Mononuclear cell (primary cell): ENCODE results near the gene NXN. TPM values are rescaled to one million over a fixed set of nuclear protein-coding genes. Genes with fewer than 3 reads are reported as not detected.
"Not testable (repeated sequence)": the region's sequence is repeated elsewhere in the genome, so short reads cannot be mapped to it uniquely, and the experiment has no call there.

ENCODE experiments used
- H3K27me3 ChIP-seq: 2 replicates; pipeline ENCODE4 v1.6.0; 2011; ENCODE audit warnings: low read length, control low read depth; ENCODE audit not compliant: insufficient read depth
- H3K4me1 ChIP-seq: 2 replicates; pipeline ENCODE4 v1.5.1; 2011; ENCODE audit warnings: mild to moderate bottlenecking, low read length, control low read depth; ENCODE audit not compliant: insufficient read depth
- H3K4me3 ChIP-seq: 2 replicates; pipeline ENCODE4 v1.5.1; 2011; ENCODE audit warnings: mild to moderate bottlenecking, low read length, moderate library complexity
- H3K9me3 ChIP-seq: 2 replicates; pipeline ENCODE4 v1.5.1; 2011; ENCODE audit warnings: low read depth, mild to moderate bottlenecking, control low read depth, low read length
- total RNA-seq: library from RNA; depleted of rRNA; stranded (reverse); fragments of >200 nt; gene quantifications from one replicate; pipeline ENCODE4 v1.2.3, GENCODE V29; 2012

The NXN gene
- total RNA-seq, 1 donor, result 0.52 TPM

- Histone ChIP-seq H3K9me3 (no peaks in the 10 kb centered on the region), H3K4me3 (no peak overlapping the region), H3K4me1 (no peaks in the 10 kb centered on the region), H3K27me3 (no peaks in the 10 kb centered on the region)
These were observed 21.6 kb downstream of the NXN start for GRCh38 chr17:957856-958421.

- no peaks in the 10 kb centered on the region for H3K9me3 ChIP-seq
- no peaks in the 10 kb centered on the region for H3K4me1 ChIP-seq
- H3K4me3 ChIP-seq, result no peak overlapping the region
- no peaks in the 10 kb centered on the region for H3K27me3 ChIP-seq
These were observed 22.7 kb downstream of the NXN start for GRCh38 chr17:956905-957304.

GRCh38 chr17:954431-955164, 25.0 kb downstream of the NXN start:
- Histone ChIP-seq H3K4me1 (no peaks in the 10 kb centered on the region), H3K9me3 (no peaks in the 10 kb centered on the region), H3K4me3 (no peak overlapping the region), H3K27me3 (no peaks in the 10 kb centered on the region)

GRCh38 chr17:953767-954166, 25.8 kb downstream of the NXN start:
- H3K9me3 ChIP-seq, result no peaks in the 10 kb centered on the region
- no peak overlapping the region for H3K4me3 ChIP-seq
- no peaks in the 10 kb centered on the region for H3K27me3 ChIP-seq
- no peaks in the 10 kb centered on the region for H3K4me1 ChIP-seq

- not testable (repeated sequence) for H3K27me3 ChIP-seq, H3K4me1 ChIP-seq, H3K4me3 ChIP-seq, H3K9me3 ChIP-seq
These were observed 27.0 kb downstream of the NXN start for GRCh38 chr17:952592-952991.

GRCh38 chr17:951325-952132, 28.0 kb downstream of the NXN start:
- H3K4me3 ChIP-seq, result no peak overlapping the region
- no peaks in the 10 kb centered on the region for H3K9me3 ChIP-seq

GRCh38 chr17:949623-950303, 29.8 kb downstream of the NXN start:
- Histone ChIP-seq H3K27me3 (no peaks in the 10 kb centered on the region), H3K4me1 (no peaks in the 10 kb centered on the region), H3K4me3 (no peak overlapping the region), H3K9me3 (no peaks in the 10 kb centered on the region)

More at GRCh38 chr17:951325-952132, 28.0 kb downstream of the NXN start:
- Histone ChIP-seq H3K27me3 (no peaks in the 10 kb centered on the region), H3K4me1 (no peaks in the 10 kb centered on the region)

- Histone ChIP-seq H3K27me3 (no peaks in the 10 kb centered on the region), H3K4me1 (no peaks in the 10 kb centered on the region), H3K4me3 (no peak overlapping the region), H3K9me3 (no peaks in the 10 kb centered on the region)
These were observed 31.2 kb downstream of the NXN start for GRCh38 chr17:948284-948852.

GRCh38 chr17:946510-947236, 32.9 kb downstream of the NXN start:
- H3K4me1 ChIP-seq, result no peaks in the 10 kb centered on the region
- H3K9me3 ChIP-seq, result no peaks in the 10 kb centered on the region
- H3K27me3 ChIP-seq, result no peaks in the 10 kb centered on the region
- H3K4me3 ChIP-seq, result no peak overlapping the region

- Histone ChIP-seq H3K4me3 (no peak overlapping the region), H3K27me3 (no peaks in the 10 kb centered on the region), H3K4me1 (no peaks in the 10 kb centered on the region), H3K9me3 (no peaks in the 10 kb centered on the region)
These were observed 33.9 kb downstream of the NXN start for GRCh38 chr17:945672-946071.

- H3K27me3 ChIP-seq, result no peaks in the 10 kb centered on the region
- no peaks in the 10 kb centered on the region for H3K4me1 ChIP-seq
These were observed 35.2 kb downstream of the NXN start for GRCh38 chr17:944266-944826.

GRCh38 chr17:935485-935884, 44.1 kb downstream of the NXN start:
- H3K27me3 ChIP-seq, result no peaks in the 10 kb centered on the region
- H3K4me1 ChIP-seq, result no peaks in the 10 kb centered on the region
- H3K4me3 ChIP-seq, result no peak overlapping the region

More at GRCh38 chr17:944266-944826, 35.2 kb downstream of the NXN start:
- no peak overlapping the region for H3K4me3 ChIP-seq
- H3K9me3 ChIP-seq, result no peaks in the 10 kb centered on the region

GRCh38 chr17:933312-934073, 46.1 kb downstream of the NXN start:
- H3K9me3 ChIP-seq, result no peaks in the 10 kb centered on the region
- H3K4me1 ChIP-seq, result no peaks in the 10 kb centered on the region
- H3K4me3 ChIP-seq, result no peak overlapping the region
- no peaks in the 10 kb centered on the region for H3K27me3 ChIP-seq

More at GRCh38 chr17:935485-935884, 44.1 kb downstream of the NXN start:
- no peaks in the 10 kb centered on the region for H3K9me3 ChIP-seq
